ENCODE data around the gene MALT1.

The MALT1 gene

GRCh38 chr18:58666176-58666575, 5.1 kb upstream of the MALT1 start:
- TF ChIP-seq, protein P1, sequence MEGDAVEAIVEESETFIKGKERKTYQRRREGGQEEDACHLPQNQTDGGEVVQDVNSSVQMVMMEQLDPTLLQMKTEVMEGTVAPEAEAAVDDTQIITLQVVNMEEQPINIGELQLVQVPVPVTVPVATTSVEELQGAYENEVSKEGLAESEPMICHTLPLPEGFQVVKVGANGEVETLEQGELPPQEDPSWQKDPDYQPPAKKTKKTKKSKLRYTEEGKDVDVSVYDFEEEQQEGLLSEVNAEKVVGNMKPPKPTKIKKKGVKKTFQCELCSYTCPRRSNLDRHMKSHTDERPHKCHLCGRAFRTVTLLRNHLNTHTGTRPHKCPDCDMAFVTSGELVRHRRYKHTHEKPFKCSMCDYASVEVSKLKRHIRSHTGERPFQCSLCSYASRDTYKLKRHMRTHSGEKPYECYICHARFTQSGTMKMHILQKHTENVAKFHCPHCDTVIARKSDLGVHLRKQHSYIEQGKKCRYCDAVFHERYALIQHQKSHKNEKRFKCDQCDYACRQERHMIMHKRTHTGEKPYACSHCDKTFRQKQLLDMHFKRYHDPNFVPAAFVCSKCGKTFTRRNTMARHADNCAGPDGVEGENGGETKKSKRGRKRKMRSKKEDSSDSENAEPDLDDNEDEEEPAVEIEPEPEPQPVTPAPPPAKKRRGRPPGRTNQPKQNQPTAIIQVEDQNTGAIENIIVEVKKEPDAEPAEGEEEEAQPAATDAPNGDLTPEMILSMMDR (IDR thresholded peaks at IDR 0.05; ENCODE audit: borderline replicate concordance, insufficient read depth, low read depth, low read length): no peak

DNA sequence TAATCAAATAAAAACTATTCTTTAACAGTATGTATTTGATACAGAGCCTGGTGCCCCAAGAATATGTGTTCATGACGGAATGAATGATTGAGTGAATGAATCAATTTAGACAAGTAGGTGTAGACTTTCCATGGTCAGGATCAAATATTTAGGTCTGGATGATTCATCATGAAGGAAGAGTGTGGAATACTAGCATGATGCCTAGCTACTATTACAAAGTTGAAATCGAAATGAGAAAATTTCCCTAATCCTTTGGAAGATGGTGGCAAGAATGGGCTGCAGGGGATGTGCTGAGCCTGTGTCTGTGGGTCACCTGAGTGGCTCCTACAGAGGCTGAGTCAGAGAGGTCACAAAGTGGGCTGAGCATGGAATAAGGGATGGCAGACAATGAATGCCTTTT, 3.1 kb upstream of the MALT1 start:
- TF ChIP-seq, protein P1 (IDR thresholded peaks at IDR 0.05; ENCODE audit: borderline replicate concordance, insufficient read depth, low read depth, low read length): no peak
- no peak overlapping the region for H3K4me3 ChIP-seq (ENCODE audit: low read depth, low read length)

More at GRCh38 chr18:58666176-58666575, 5.1 kb upstream of the MALT1 start:
- H3K4me3 ChIP-seq (ENCODE audit: low read depth, low read length): no peak overlapping the region

DNA sequence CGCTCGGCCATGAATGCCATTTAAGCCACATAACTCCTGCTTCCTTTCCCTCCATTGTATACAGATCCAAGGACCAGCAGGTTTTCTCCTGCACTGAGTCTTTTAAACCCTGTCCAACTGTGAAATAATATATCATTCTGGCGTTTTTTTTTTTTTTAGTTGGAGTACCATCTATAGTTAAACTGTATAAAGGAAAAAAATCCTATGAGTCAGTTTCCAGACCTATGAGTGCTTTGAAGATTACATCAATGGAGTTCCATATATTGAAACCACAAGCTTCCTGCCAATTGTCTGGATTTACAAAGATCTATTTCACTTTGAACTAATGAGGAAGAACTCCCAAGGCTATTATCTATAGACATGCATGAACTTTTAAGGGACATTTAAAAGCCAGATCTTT, 2.4 kb upstream of the MALT1 start:
- TF ChIP-seq, protein P1 (IDR thresholded peaks at IDR 0.05; ENCODE audit: borderline replicate concordance, insufficient read depth, low read depth, low read length): no peak
- H3K4me3 ChIP-seq (ENCODE audit: low read depth, low read length): no peak overlapping the region

- peak overlapping the region; percentile 59 for H3K4me3 ChIP-seq (ENCODE audit: low read depth, low read length)
- TF ChIP-seq, protein P1 (IDR thresholded peaks at IDR 0.05; ENCODE audit: borderline replicate concordance, insufficient read depth, low read depth, low read length): no peak
Measured at GRCh38 chr18:58669731-58670378, 1.4 kb upstream of the MALT1 start.

- TF ChIP-seq, protein P1 (IDR thresholded peaks at IDR 0.05; ENCODE audit: borderline replicate concordance, insufficient read depth, low read depth, low read length): no peak
- H3K4me3 ChIP-seq (ENCODE audit: low read depth, low read length): peak overlapping the region; percentile 59
Measured at GRCh38 chr18:58670404-58671110, 708 bp upstream of the MALT1 start.

GRCh38 chr18:58671632-58672564, 633 bp downstream of the MALT1 start:
- peak overlapping the region; percentile 88 for H3K4me3 ChIP-seq (ENCODE audit: low read depth, low read length)
- TF ChIP-seq, protein P1 (IDR thresholded peaks at IDR 0.05; ENCODE audit: borderline replicate concordance, insufficient read depth, low read depth, low read length): no peak
